ENCODE results near the gene COL1A1. TPM values are rescaled to one million over a fixed set of nuclear protein-coding genes. Genes with fewer than 3 reads are reported as not detected.

The COL1A1 gene
- total RNA-seq, 1 experiment from 2014 or later: 5.5 TPM

GRCh38 chr17:50200457-50201275 lies 765 bp downstream of the COL1A1 start:
- Mint-ChIP-seq H3K4me3 (ENCODE audit: low read depth, unreplicated experiment) (peak overlapping the region; percentile 68), H3K9me3 (ENCODE audit: low read depth, unreplicated experiment) (no peaks in the 10 kb centered on the region), H3K27me3 (ENCODE audit: unreplicated experiment) (peaks cover 88% of the 10 kb centered on the region), H3K36me3 (ENCODE audit: insufficient read depth, unreplicated experiment) (peaks cover 26% of the 10 kb centered on the region), H3K4me1 (ENCODE audit: low read depth, unreplicated experiment) (peaks cover 21% of the 10 kb centered on the region), H3K27ac (ENCODE audit: unreplicated experiment) (peak overlapping the region; percentile 33)
- CTCF ChIA-PET: interaction anchor here (0.6 to 3.9 kb wide), 31 partner anchors 10 to 278 kb away, joined by 3 to 90 read pairs (median 8); partner anchors contain the start of genes LRRC59, RSAD1 and TMEM92
- no TSS peak for BruUV-seq (replicated peaks)
- peak; percentile 95 for DNase-seq
- intact Hi-C loops (cut with micrococcal nuclease; ENCODE audit: unreplicated experiment): loop anchor here (1.0 to 2.0 kb wide), 4 partner anchors 70 to 278 kb away; partner anchors contain the start of genes RSAD1 and TMEM92
- peak; percentile 100 for TF ChIP-seq CTCF (IDR thresholded peaks at IDR 0.05; ENCODE audit: unreplicated experiment)

- Mint-ChIP-seq H3K36me3 (ENCODE audit: insufficient read depth, unreplicated experiment) (peaks cover 26% of the 10 kb centered on the region), H3K27me3 (ENCODE audit: unreplicated experiment) (peaks cover 88% of the 10 kb centered on the region), H3K9me3 (ENCODE audit: low read depth, unreplicated experiment) (no peaks in the 10 kb centered on the region), H3K4me3 (ENCODE audit: low read depth, unreplicated experiment) (peak overlapping the region; percentile 68), H3K4me1 (ENCODE audit: low read depth, unreplicated experiment) (peaks cover 21% of the 10 kb centered on the region), H3K27ac (ENCODE audit: unreplicated experiment) (peak overlapping the region; percentile 31)
- intact Hi-C loops (cut with micrococcal nuclease; ENCODE audit: unreplicated experiment): loop anchor here (1.0 to 2.0 kb wide), 4 partner anchors 70 to 279 kb away; partner anchors contain the start of genes RSAD1 and TMEM92
- no TSS peak for BruUV-seq (replicated peaks)
- no peak for TF ChIP-seq CTCF (IDR thresholded peaks at IDR 0.05; ENCODE audit: unreplicated experiment)
- CTCF ChIA-PET: interaction anchor here (0.6 to 3.9 kb wide), 33 partner anchors 10 to 667 kb away, joined by 3 to 90 read pairs (median 7); partner anchors contain the start of genes LRRC59, RSAD1 and TMEM92
- peak; percentile 96 for DNase-seq
Observed at GRCh38 chr17:50199803-50200456, 1.5 kb downstream of the COL1A1 start.

- Mint-ChIP-seq H3K9me3 (ENCODE audit: low read depth, unreplicated experiment) (no peaks in the 10 kb centered on the region), H3K27me3 (ENCODE audit: unreplicated experiment) (peaks cover 88% of the 10 kb centered on the region), H3K4me3 (ENCODE audit: low read depth, unreplicated experiment) (peak overlapping the region; percentile 68), H3K36me3 (ENCODE audit: insufficient read depth, unreplicated experiment) (peaks cover 26% of the 10 kb centered on the region), H3K4me1 (ENCODE audit: low read depth, unreplicated experiment) (peaks cover 21% of the 10 kb centered on the region), H3K27ac (ENCODE audit: unreplicated experiment) (no peak overlapping the region)
- DNase-seq: no peak
- no TSS peak for BruUV-seq (replicated peaks)
- TF ChIP-seq CTCF (IDR thresholded peaks at IDR 0.05; ENCODE audit: unreplicated experiment): no peak
- intact Hi-C loops (cut with micrococcal nuclease; ENCODE audit: unreplicated experiment): no loop called here
- CTCF ChIA-PET: interaction anchor here (0.6 to 3.9 kb wide), 18 partner anchors 18 to 668 kb away, joined by 3 to 90 read pairs (median 8); partner anchors contain the start of genes LRRC59 and TMEM92
Observed at GRCh38 chr17:50199211-50199802, 2.1 kb downstream of the COL1A1 start.

- CTCF ChIA-PET: interaction anchor here (0.7 to 3.5 kb wide), 5 partner anchors 20 to 97 kb away, joined by 3 to 46 read pairs (median 4); no protein-coding TSS in a partner anchor
- Mint-ChIP-seq H3K4me3 (ENCODE audit: low read depth, unreplicated experiment) (peak overlapping the region; percentile 68), H3K36me3 (ENCODE audit: insufficient read depth, unreplicated experiment) (peaks cover 26% of the 10 kb centered on the region), H3K9me3 (ENCODE audit: low read depth, unreplicated experiment) (no peaks in the 10 kb centered on the region), H3K27ac (ENCODE audit: unreplicated experiment) (peak overlapping the region; percentile 10), H3K27me3 (ENCODE audit: unreplicated experiment) (peaks cover 88% of the 10 kb centered on the region), H3K4me1 (ENCODE audit: low read depth, unreplicated experiment) (peaks cover 21% of the 10 kb centered on the region)
- TF ChIP-seq CTCF (IDR thresholded peaks at IDR 0.05; ENCODE audit: unreplicated experiment): peak; percentile 93
- BruUV-seq (replicated peaks): no TSS peak
- DNase-seq: peak; percentile 88
- intact Hi-C loops (cut with micrococcal nuclease; ENCODE audit: unreplicated experiment): loop anchor here (1.0 kb wide), 1 partner anchor 29 kb away; no protein-coding TSS in a partner anchor
Observed at GRCh38 chr17:50198026-50198669, 3.3 kb downstream of the COL1A1 start.
